Loucy (cell line): Measurements from ENCODE around the gene METTL5.

ENCODE experiments used
- CTCF ChIP-seq: fragments of 200-600 bp; sonication (generic); conservative IDR thresholded peaks from 2 replicates; pipeline ENCODE4 v1.5.1; 2014; ENCODE audit warnings: mild to moderate bottlenecking, antibody characterized with exemption, low read length
- EZH2phosphoT487 ChIP-seq: fragments of 200-600 bp; IDR thresholded peaks from 2 replicates; pipeline ENCODE4 v1.6.1; 2018; ENCODE audit warnings: antibody characterized with exemption, mild to moderate bottlenecking, moderate library complexity, borderline replicate concordance

- TF ChIP-seq EZH2phosphoT487 (no peak), CTCF (no peak)
These were observed 53.7 kb downstream of the METTL5 start for GRCh38 chr2:169771021-169771420.
